HG03460 (cell line): ENCODE results near the gene RIMS4.

ENCODE experiments used
- ATAC-seq: cut with Tn5 transposase; IDR thresholded peaks from one replicate; pipeline ENCODE4 v1.9.1; 2021; ENCODE audit not compliant: unreplicated experiment

RIMS4 gene

GRCh38 chr20:44810391-44811149 is at the start of gene RIMS4:
RIMS4 (minus strand) TSS chr20:44810546; CDS start chr20:44810271, 275 bp downstream.
- ATAC-seq: no peak

GRCh38 chr20:44858606-44859360 is 48.4 kb upstream of the RIMS4 start:
- no peak for ATAC-seq

- no peak for ATAC-seq
These were observed 46.6 kb upstream of the RIMS4 start for GRCh38 chr20:44856856-44857448.

GRCh38 chr20:44856442-44856841 is 46.1 kb upstream of the RIMS4 start:
- no peak for ATAC-seq

GRCh38 chr20:44851545-44851944 is 41.2 kb upstream of the RIMS4 start:
- ATAC-seq: no peak

GRCh38 chr20:44850837-44851236 is 40.5 kb upstream of the RIMS4 start:
- ATAC-seq: no peak

- no peak for ATAC-seq
These were observed 39.9 kb upstream of the RIMS4 start for GRCh38 chr20:44850272-44850671.

- no peak for ATAC-seq
These were observed 39.4 kb upstream of the RIMS4 start for GRCh38 chr20:44849703-44850102.

- ATAC-seq: no peak
These were observed 38.1 kb upstream of the RIMS4 start for GRCh38 chr20:44848254-44849015.

GRCh38 chr20:44843876-44844275 is 33.5 kb upstream of the RIMS4 start:
- no peak for ATAC-seq

- ATAC-seq: no peak
These were observed 31.6 kb upstream of the RIMS4 start for GRCh38 chr20:44841955-44842354.

- ATAC-seq: no peak
These were observed 30.5 kb upstream of the RIMS4 start for GRCh38 chr20:44840826-44841225.

GRCh38 chr20:44839481-44839880 is 29.1 kb upstream of the RIMS4 start:
- no peak for ATAC-seq

- no peak for ATAC-seq
These were observed 28.2 kb upstream of the RIMS4 start for GRCh38 chr20:44838521-44838920.

- ATAC-seq: no peak
These were observed 27.6 kb upstream of the RIMS4 start for GRCh38 chr20:44837946-44838345.

- no peak for ATAC-seq
These were observed 26.3 kb upstream of the RIMS4 start for GRCh38 chr20:44836601-44837120.

- ATAC-seq: no peak
These were observed 25.4 kb upstream of the RIMS4 start for GRCh38 chr20:44835661-44836221.

GRCh38 chr20:44835116-44835515 is 24.8 kb upstream of the RIMS4 start:
- ATAC-seq: no peak

GRCh38 chr20:44834693-44835092 is 24.3 kb upstream of the RIMS4 start:
- ATAC-seq: no peak

GRCh38 chr20:44833437-44833836 is 23.1 kb upstream of the RIMS4 start:
- ATAC-seq: no peak

GRCh38 chr20:44832724-44833123 is 22.4 kb upstream of the RIMS4 start:
- no peak for ATAC-seq
